HG03342 (cell line): ENCODE measurements around the gene TRAPPC12.
"Not testable (repeated sequence)": the region's sequence is repeated elsewhere in the genome, so short reads cannot be mapped to it uniquely, and the experiment has no call there.

ENCODE experiments used
- ATAC-seq: cut with Tn5 transposase; IDR thresholded peaks from one replicate; pipeline ENCODE4 v1.9.1; 2021; ENCODE audit warnings: mild to moderate bottlenecking, moderate library complexity; ENCODE audit not compliant: unreplicated experiment

Gene TRAPPC12

GRCh38 chr2:3379647-3380534 is at the start of gene TRAPPC12:
Gene TRAPPC12, plus strand, starts transcription at chr2:3379694. Its CDS starts 7,930 bp downstream, at chr2:3387624.
- ATAC-seq, result peak; percentile 72

DNA sequence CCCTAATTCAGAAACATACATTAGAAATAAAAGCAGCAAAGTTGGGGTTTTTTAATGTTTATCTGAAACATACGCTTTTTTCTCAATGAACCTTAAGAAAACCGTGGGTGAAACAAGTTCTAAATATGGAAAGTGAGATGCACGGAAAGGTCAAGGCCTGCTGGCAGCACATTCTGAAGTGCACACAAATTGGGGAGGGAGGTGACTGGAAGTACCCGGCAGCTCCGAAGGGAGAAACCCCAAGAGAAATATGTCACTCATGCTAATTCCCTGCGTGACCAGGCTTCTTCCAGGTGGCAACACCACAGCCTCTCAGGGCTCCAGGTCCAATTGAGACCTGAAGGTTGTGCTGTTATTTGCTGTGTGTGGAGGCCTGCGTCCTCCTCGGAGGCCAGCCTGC is 47.4 kb upstream of the TRAPPC12 start:
- ATAC-seq, result no peak

DNA sequence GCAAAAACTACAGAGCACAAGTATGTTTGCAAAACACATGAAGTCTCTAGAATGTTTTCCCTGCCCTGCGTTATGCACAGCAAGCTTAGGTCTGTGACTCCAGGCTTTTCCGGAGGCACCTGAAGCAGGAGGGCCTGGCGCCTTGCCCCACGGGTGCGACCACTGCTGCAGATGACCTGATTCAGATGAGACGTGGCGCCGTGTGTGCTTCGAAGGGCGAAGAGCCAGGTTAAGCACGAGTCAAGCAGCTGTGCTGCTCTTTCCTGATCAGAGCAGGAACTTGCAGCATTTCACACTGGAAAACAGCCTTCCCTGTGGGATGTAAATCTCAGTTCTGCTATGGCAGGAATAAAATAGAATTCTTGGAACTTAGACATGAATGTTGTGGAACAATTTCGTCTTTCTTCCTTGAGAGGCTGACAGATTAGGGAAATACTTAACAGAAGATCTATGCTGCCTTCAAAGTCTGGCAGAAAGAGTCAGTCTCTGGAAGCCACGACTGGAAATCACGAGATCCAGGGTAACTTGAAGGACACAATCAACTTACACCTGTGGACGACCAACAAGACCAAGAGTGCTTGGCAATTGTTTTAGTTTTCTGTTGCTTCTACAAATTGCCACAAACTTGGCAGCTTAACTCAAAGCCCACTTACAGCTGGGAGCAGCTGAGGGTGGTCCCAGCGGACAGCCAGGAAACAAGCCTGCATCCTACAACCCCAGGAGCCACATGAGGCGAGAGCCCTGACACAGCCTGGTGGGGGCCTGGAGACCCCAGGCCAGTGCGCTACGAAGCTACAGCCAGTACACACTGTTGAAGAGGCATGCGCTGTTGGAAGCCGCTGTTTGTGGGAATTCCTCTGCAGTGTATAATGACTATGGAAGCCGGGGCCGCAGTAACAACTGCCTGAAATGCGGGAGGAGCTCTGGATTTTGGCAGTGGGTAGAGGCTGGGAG is 44.8 kb upstream of the TRAPPC12 start:
- ATAC-seq, result no peak

DNA sequence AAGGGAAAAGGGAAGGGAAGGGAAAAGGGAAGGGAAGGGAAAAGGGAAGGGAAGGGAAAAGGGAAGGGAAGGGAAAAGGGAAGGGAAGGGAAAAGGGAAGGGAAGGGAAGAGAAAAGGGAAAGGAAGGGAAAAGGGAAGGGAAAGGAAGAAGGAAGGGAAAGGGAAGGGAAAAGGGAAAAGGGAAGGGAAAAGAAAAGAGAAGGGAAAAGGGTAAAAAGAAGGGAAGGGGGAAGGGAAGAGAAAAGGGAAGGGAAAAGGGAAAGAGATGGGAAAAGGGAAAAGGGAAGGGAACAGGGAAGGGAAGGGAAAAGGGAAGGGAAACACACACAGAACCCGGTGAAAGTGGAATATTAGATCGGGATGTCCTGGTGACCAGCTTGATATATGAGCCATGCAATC is 42.6 kb upstream of the TRAPPC12 start:
- ATAC-seq, result no peak

DNA sequence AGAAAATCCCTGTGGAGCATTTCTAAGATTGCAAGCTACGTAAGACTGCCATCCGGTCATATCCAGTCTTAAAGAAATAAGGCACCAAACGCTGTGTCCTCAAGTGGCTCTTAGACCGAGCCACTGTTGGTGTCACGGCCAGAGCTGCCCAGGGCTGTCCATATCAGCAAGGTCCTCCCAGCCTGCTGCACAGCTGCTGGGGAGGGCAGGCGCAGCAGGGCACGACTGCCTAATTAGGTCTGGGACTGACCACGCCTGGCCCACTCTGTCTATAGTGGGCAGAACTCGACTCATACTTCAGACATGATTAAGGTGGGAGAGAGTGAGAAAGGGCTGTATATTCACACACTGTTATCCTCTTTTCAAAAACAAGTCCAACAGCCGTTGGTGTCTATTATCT is 41.2 kb upstream of the TRAPPC12 start:
- no peak for ATAC-seq

DNA sequence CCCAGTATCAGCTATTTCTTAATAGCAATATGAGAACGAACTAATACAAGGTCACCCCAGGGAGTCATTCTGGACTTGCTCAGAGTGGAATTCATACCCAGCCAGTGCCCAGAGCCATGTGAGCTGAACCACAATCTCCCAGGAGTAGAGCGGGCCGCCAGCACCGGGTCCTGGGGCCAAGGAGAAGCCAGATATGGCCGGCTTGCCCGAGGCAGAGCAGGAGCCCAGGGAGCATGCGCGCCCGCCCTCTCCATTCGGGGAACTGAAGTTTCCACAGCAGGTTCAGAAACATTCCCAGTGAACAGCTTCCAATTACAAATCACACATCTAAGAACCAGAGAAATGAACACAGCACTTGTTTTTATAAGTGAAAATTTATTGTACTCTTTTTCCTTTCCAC is 39.4 kb upstream of the TRAPPC12 start:
- ATAC-seq, result no peak

DNA sequence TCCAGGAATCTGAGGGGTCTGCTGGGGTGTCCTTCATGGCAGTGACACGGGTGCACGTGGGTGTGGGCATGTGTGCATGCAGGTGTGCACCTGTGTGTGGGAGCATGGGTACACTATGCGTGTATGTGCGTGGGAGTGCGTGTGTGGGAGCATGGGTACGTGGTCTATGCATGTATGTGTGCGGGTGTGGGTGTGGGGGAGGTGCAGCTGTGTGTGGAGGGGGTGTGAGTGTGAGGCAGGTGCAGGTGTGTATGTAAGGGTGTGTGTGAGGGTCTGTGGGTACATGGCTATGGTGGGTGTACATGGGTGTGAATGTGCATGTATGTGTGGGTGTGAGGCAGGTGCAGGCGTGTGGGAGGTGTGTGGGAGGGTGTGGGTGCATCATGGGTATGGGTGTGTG is 38.2 kb upstream of the TRAPPC12 start:
- ATAC-seq, result no peak

- ATAC-seq, result no peak
Measured at GRCh38 chr2:3342324-3342723, 37.2 kb upstream of the TRAPPC12 start.

DNA sequence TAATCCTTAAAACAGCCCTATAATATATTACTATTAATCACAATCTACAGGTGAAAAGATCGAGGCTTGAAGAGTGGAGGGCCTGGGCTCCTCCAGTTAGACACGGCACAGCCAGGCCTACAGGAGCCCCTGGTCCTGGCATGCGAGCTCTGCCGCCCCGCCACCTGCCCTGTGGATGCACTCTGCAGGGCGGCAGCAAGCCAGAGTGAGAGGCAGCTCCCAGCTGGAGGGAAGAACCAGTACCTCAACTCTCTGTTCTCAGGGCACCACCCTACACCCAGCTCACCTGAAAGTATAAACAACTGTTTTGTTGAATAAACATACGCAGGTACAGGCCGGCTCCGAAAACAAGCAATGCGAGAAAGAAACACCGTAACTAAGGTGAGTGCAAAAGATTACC is 36.5 kb upstream of the TRAPPC12 start:
- ATAC-seq, result no peak

DNA sequence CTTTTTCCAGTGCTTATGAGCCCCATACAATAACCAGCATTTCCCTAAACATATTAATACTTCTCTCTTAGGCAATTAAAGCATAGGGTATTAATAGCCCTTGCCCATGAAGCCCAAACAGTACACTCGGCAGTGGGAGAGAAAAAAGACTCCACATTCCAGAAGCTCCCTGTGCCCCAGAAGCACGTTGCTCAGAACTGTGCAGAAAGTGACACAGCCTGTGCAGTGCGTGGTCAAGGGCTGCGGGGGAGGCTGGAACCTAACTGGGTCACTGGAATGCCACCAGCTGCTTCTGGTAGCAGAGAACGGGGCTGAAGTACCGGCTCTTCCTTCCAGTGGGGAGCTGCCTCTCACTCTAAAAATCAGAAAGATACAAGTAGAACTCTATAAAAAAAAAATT is 34.6 kb upstream of the TRAPPC12 start:
- ATAC-seq, result no peak

GRCh38 chr2:3345621-3346020 is 33.9 kb upstream of the TRAPPC12 start:
- ATAC-seq, result no peak

GRCh38 chr2:3348767-3349166 is 30.7 kb upstream of the TRAPPC12 start:
- ATAC-seq, result no peak

GRCh38 chr2:3349211-3349693 is 30.2 kb upstream of the TRAPPC12 start:
- ATAC-seq, result no peak

DNA sequence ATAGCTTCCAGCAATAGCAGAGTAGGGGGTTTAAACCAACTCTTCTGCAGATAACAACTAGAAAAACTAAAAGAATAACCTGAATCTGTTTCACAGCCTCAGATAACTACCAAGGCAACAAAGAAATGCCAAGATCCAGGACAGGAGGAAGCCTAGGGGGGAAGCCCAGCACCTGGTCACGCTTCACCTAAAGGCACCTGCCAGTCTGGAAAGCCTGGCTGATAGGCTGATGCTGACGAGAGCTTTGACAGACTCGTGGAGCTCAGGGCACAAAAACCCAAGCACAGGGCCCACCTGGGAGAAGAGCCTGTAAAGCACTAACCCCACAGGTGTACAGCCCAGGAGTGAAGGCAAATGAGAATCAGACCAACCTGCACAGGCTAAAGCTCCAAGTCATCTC is 24.5 kb upstream of the TRAPPC12 start:
- ATAC-seq, result no peak

DNA sequence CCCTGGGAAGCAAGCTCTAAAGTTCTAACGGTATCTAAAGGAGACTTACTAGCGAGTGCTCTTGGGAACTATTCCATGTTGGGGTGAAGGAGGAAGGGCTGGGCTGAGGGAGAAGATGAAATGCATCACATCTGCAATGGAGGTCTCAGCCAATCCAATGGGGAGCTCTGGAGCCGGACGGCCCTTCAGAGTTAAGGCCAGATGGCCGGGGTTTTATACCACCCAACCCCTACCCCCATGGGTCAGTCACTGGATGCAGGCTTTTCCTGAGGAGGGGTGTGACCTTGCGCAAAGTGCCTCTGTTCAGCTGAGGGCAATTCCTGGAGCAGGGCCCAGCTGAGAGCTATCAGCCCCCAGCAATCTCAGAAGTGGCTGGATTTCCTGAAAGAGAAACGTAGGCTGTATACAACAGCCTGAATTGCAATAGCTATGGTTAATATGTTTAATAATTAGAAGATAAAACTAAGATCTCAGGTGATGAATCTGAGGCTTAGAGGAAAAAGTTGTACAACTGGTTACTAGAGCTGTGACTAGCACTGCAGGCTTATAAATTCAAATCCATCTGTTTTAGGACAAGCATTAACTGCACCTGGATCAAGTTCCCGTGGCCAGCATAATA is 23.4 kb upstream of the TRAPPC12 start:
- ATAC-seq, result no peak

DNA sequence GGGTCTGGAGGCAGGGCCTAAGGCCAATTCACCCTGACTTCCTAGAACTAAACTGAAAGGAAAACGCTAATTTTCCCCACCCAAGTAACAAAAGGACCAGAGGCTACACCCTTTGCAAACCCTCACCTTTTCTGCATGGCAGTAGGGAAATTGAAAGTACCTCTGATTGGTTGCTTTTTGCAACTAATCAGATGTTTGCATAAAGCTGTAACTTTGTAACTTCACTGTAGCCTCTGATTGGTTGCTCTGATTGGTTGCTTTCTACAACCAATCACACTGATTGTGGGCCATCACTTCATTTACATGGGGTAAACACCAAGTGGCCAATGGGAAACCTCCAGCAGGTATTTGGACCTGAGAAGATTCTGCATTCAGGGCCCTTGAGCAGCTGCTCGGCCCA is 22.7 kb upstream of the TRAPPC12 start:
- ATAC-seq, result no peak

DNA sequence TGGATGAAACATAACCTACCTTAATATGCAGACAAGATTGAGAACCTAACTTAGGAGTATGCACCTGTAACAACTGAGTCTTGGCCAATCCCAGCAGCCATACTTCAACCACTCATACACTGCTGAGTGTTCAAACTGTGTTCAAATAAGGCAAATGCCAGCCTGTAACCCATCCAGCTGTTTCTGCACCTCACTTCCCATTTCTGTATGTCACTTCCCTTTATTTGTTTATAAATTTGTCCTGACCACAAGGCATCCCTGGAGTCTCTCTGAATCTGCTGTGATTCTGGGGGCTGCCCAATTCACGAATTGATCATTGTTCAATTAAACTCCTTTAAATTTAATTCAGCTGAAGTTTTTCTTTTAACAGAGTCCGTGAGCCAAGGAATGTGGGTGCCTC is 22.0 kb upstream of the TRAPPC12 start:
- not testable (repeated sequence) for ATAC-seq

- ATAC-seq, result no peak
Measured at GRCh38 chr2:3357926-3358325, 21.6 kb upstream of the TRAPPC12 start.

GRCh38 chr2:3361518-3362389 is 17.7 kb upstream of the TRAPPC12 start:
- ATAC-seq, result no peak

GRCh38 chr2:3365219-3365618 is 14.3 kb upstream of the TRAPPC12 start:
- no peak for ATAC-seq
